Gastroesophageal sphincter (tissue), 4 donors: Measurements from ENCODE around the gene HUWE1. TPM values are rescaled to one million over a fixed set of nuclear protein-coding genes. Genes with fewer than 3 reads are reported as not detected.

Experiments used
- ATAC-seq: fragments of 150-250 bp; one replicate; pipeline ENCODE4 v1.9.1; 2016; ENCODE audit warnings: mild to moderate bottlenecking, moderate library complexity
- H3K27ac ChIP-seq, 4 donors: fragments of 200-600 bp; sonication (generic) in 3 of 4; 1 replicate in 3 of 4; 2 replicates in 1 of 4; pipeline ENCODE4 v1.5.1; 2016 to 2019
- H3K27me3 ChIP-seq: fragments of 200-600 bp; sonication (generic); one replicate; pipeline ENCODE4 v1.5.1; 2019
- H3K36me3 ChIP-seq, 2 donors: fragments of 200-600 bp; sonication (generic); one replicate each; pipeline ENCODE4 v1.5.1; 2019; ENCODE audit warnings: control low read depth in 1 of 2
- H3K4me1 ChIP-seq, 3 donors: fragments of 200-600 bp; sonication (generic); 1 replicate in 2 of 3; 2 replicates in 1 of 3; pipeline ENCODE4 v1.5.1; 2016 to 2019; ENCODE audit warnings: control low read depth in 2 of 3
- H3K4me3 ChIP-seq, 2 donors: fragments of 200-600 bp; sonication (generic); one replicate each; pipeline ENCODE4 v1.5.1; 2019; ENCODE audit warnings: mild to moderate bottlenecking in 1 of 2, moderate library complexity in 1 of 2
- H3K9me3 ChIP-seq, 3 donors: fragments of 200-600 bp; sonication (generic); one replicate each; pipeline ENCODE4 v1.5.1; 2017 to 2019; ENCODE audit warnings: control low read depth in 2 of 3
- EP300 ChIP-seq: sonication (generic); formaldehyde crosslinking; IDR thresholded peaks from one replicate; pipeline ENCODE4 v1.6.1; 2017; ENCODE audit warnings: antibody characterized with exemption, mild to moderate bottlenecking
- POLR2A ChIP-seq, 2 donors: fragments of 450-650 bp; IDR thresholded peaks; one replicate each; pipeline ENCODE4 v1.6.1; 2017; ENCODE audit warnings: antibody characterized with exemption in 2 of 2, mild to moderate bottlenecking in 2 of 2, moderate library complexity in 1 of 2
- POLR2AphosphoS5 ChIP-seq: sonication (generic); formaldehyde crosslinking; IDR thresholded peaks from one replicate; pipeline ENCODE4 v1.6.1; 2017; ENCODE audit warnings: antibody characterized with exemption
- WGBS, 2 donors: methylation state at CpG; one replicate each; pipeline ENCODE4 v1.1.5; 2018; ENCODE audit warnings: low coverage in 1 of 2; 5-methylcytosine and 5-hydroxymethylcytosine counted together
- total RNA-seq, 4 donors: library from RNA; depleted of rRNA; stranded (reverse); fragments of >200 nt; gene quantifications; one replicate each; pipeline ENCODE4 v1.1.0, GENCODE V29; 2016
- TF ChIP-seq, protein P1 (sequence below), 4 experiments: fragments of 200-600 bp in 2 of 4; fragments of 450-650 bp in 2 of 4; sonication (generic) in 1 of 4; IDR thresholded peaks; one replicate each; pipeline ENCODE4 v1.5.1; 2017 to 2019; ENCODE audit warnings: antibody characterized with exemption in 4 of 4, mild to moderate bottlenecking in 2 of 4, moderate library complexity in 2 of 4

Gene HUWE1
- total RNA-seq, 4 donors from 2014 or later = 103 to 170 (median 113) TPM

DNA sequence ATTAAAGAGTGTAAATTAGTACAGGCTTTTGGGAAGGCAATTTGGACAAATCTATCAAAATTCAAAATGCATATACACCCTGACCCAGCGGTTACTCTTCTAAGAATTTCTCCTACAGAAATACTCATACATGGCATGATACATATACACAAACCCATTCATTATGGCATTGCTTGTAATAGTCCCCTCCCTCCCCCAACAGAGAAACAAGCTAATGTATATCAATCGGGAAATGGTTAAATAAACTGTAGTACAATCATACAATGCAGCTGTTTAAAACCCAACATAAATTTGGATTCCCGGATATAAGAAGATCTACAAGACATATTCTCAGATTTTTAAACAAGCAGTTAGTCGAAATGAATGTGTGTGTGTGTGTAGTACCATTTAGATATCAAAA is 808 bp downstream of the HUWE1 start:
- Histone ChIP-seq H3K9me3 (no peaks in the 10 kb centered on the region), H3K27me3 (no peaks in the 10 kb centered on the region), H3K4me1 (peaks cover 0 to 29% (median 0%) of the 10 kb centered on the region in 3 donors), H3K36me3 (peaks cover 0 to 5% of the 10 kb centered on the region in 2 donors), H3K27ac (peak overlapping the region; percentile 55 to 94 (median 90)), H3K4me3 (peak overlapping the region; percentile 57 to 73)
- WGBS, 2 donors = 4 to 27% methylated on average over 4 of the region's 4 CpGs
- TF ChIP-seq, protein P1, sequence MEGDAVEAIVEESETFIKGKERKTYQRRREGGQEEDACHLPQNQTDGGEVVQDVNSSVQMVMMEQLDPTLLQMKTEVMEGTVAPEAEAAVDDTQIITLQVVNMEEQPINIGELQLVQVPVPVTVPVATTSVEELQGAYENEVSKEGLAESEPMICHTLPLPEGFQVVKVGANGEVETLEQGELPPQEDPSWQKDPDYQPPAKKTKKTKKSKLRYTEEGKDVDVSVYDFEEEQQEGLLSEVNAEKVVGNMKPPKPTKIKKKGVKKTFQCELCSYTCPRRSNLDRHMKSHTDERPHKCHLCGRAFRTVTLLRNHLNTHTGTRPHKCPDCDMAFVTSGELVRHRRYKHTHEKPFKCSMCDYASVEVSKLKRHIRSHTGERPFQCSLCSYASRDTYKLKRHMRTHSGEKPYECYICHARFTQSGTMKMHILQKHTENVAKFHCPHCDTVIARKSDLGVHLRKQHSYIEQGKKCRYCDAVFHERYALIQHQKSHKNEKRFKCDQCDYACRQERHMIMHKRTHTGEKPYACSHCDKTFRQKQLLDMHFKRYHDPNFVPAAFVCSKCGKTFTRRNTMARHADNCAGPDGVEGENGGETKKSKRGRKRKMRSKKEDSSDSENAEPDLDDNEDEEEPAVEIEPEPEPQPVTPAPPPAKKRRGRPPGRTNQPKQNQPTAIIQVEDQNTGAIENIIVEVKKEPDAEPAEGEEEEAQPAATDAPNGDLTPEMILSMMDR (IDR thresholded peaks at IDR 0.05) = no peak
- TF ChIP-seq POLR2A (IDR thresholded peaks at IDR 0.05) (no peak), POLR2AphosphoS5 (no peak), EP300 (no peak)
- no peak for ATAC-seq

DNA sequence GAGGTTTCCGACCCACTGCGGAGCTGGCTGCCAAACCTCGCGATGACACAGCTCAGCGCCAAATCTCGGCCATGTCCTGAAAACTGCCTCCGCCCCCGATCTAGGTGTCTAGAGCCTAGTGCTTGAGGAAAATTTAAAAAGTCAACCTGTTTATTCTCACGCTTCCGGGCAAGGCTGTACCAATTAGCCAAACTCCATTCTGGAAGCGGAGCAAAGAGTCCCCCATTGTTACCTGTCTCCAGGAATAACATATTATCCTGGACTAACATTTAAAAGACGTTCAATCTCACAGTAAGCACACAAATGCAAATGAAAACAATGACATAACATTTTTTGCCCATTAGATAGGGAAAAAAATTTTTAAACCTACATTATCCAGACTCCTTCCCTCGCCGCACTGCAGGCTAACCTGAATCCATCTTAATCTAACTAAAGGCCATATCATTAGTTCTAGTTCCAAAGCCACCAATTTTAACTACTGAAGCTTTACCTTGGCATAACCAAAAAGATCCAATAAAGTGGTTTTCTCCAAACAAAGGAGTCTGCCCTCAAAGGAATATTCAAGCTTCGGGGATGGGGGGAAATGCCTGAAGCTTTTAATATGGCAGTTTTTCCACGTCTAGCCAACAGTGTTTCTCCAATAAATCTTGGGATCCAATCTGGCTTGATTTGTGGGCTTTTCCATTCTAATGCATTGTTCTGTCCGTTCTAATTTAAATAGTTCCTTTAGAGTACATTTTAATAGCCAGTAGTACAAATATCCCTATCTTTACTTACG is 1.9 kb downstream of the HUWE1 start:
- Histone ChIP-seq H3K27ac (peak overlapping the region; percentile 62 to 91 (median 82)), H3K4me1 (peaks cover 0 to 29% (median 0%) of the 10 kb centered on the region in 3 donors), H3K36me3 (peaks cover 0 to 5% of the 10 kb centered on the region in 2 donors), H3K27me3 (no peaks in the 10 kb centered on the region), H3K4me3 (peak overlapping the region; percentile 35 to 65), H3K9me3 (no peaks in the 10 kb centered on the region)
- TF ChIP-seq POLR2A (IDR thresholded peaks at IDR 0.05) (no peak), EP300 (no peak), POLR2AphosphoS5 (no peak)
- TF ChIP-seq, protein P1 (IDR thresholded peaks at IDR 0.05) = no peak
- no peak for ATAC-seq
- 5 to 39% methylated on average over 7 to 10 of the region's 18 CpGs for WGBS, 2 donors

DNA sequence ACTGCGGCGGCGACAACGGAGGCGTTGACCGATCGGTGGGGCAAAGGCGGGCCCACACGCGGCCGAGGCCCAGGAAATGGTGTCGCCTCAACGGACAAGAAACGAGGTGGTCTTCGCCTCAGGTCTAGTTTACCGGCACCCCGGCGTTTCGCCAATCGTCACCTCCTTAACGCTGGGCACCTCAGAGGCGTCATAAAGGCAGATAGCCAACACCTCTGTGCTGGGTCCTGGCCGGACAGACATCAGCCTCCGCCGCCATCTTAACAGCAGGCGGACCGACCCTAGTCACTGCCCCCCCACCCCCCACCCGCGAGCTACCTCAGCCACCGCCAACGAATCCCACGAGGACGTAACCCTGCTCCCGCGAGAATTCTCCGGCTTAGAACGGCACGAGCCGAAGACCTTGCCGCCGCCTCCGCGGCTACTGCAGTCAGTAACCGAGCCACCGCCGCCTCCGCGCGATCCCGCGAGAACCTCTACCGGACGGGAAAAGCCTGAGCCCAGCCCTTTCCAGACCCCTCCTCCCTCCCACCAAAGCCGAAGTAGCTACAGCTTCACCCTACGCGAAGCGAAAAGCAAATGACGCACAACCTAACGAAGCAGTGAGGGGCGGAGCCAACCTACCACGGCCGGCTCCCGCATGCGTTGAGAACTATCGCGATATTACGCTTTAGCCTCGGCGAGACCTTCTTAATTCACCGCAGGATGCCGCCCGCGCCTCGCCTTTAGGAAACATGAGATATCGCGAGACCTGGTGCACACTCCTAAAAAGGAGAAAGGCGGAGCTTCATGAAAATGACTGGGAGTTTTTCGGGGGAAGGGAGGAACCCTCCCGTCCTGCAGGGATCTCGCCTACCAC is 2.7 kb downstream of the HUWE1 start:
- peak overlapping the region; percentile 82 to 91 (median 90) for H3K27ac ChIP-seq
- peak overlapping the region; percentile 63 to 65 for H3K4me3 ChIP-seq
- peak; percentile 89 for ATAC-seq
- H3K27me3 ChIP-seq = no peaks in the 10 kb centered on the region
- H3K9me3 ChIP-seq = no peaks in the 10 kb centered on the region
- H3K36me3 ChIP-seq = peaks cover 0 to 14% of the 10 kb centered on the region in 2 donors
- H3K4me1 ChIP-seq = peaks cover 0 to 30% (median 0%) of the 10 kb centered on the region in 3 donors
- WGBS, 2 donors = 19% methylated on average over 13 of the region's 80 CpGs; no CpG with 5 or more reads in 1 of the 2 donors
- TF ChIP-seq EP300 = no peak
- peak; percentile 52 for TF ChIP-seq POLR2AphosphoS5
- peak; percentile 46 to 59 for TF ChIP-seq POLR2A (IDR thresholded peaks at IDR 0.05)
- TF ChIP-seq, protein P1 (IDR thresholded peaks at IDR 0.05) = peak in 1 of 4 experiments; percentile 9

DNA sequence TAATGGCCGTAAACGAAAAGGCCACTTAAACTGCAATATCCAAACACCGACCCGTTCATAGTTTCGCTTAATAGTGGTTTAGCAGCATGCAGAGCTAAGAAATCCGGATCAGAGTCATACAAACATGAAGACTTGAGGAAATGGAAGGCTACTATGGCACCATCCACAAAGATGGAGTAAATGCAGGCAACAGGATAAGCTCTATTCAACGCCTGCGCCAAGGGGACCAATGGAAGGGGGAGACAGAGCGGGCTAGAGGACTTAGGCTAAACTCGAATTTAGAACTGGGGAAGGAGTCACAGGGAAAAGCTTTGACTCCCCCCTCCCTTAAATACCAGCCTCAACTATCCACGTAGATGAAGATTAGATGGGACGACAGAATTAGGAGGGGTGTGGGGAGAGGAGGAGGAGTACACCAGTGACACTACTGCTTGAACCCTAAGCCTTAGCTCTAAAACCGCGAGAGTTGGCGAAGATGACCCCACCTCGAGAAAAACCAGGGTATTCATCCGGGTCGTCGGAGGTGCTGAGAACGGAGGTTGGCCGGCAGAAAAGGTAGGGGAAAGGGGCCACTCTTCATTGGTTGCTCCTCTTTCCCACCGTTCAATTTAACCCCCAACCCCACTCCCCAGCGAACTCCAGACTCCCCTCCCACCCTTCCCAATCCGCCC is 3.5 kb downstream of the HUWE1 start:
- no peak for TF ChIP-seq POLR2A (IDR thresholded peaks at IDR 0.05)
- TF ChIP-seq, protein P1 (IDR thresholded peaks at IDR 0.05) = no peak
- no peak for TF ChIP-seq EP300
- no peak for TF ChIP-seq POLR2AphosphoS5
- H3K4me1 ChIP-seq = peaks cover 0 to 35% (median 0%) of the 10 kb centered on the region in 3 donors
- peak overlapping the region; percentile 82 to 91 (median 90) for H3K27ac ChIP-seq
- H3K36me3 ChIP-seq = peaks cover 0 to 18% of the 10 kb centered on the region in 2 donors
- peak overlapping the region; percentile 63 to 65 for H3K4me3 ChIP-seq
- no peak for ATAC-seq
- WGBS, 2 donors = 5 to 29% methylated on average over 8 to 14 of the region's 24 CpGs
- no peaks in the 10 kb centered on the region for H3K9me3 ChIP-seq
- no peaks in the 10 kb centered on the region for H3K27me3 ChIP-seq
